ENCODE results near the gene CFLAR. TPM values are rescaled to one million over a fixed set of nuclear protein-coding genes. Genes with fewer than 3 reads are reported as not detected.

CFLAR gene
- total and polyA plus RNA-seq, 2 of the 13 experiments (the other 11 are each of a cell fraction or from before 2014, with no cell fraction given): 43.8 to 92.1 TPM

GRCh38 chr2:201137505-201138400 lies 21.8 kb downstream of the CFLAR start:
- H3K4me3 ChIP-seq (replicated peaks in 1 of 3; ENCODE audit: insufficient read depth in 1 of 3, low read depth in 2 of 3, low read length in 3 of 3): no peak overlapping the region
- no peak for TF ChIP-seq ZNF160 (CRISPR knock-in tag; IDR thresholded peaks at IDR 0.05)
- no peak for TF ChIP-seq MBD4 (IDR thresholded peaks at IDR 0.05; ENCODE audit: borderline replicate concordance, low read length)
- TF ChIP-seq POLR2G (IDR thresholded peaks at IDR 0.05; ENCODE audit: low read depth, low read length): peak; percentile 18; the same call in 1 of the 2 replicates
- no peak for TF ChIP-seq ZNF660 (CRISPR knock-in tag; IDR thresholded peaks at IDR 0.05; ENCODE audit: borderline replicate concordance, low read depth)
- peak; percentile 7; the same call in 1 of the 2 replicates for TF ChIP-seq ZNF687 (CRISPR knock-in tag; IDR thresholded peaks at IDR 0.05)
- no peak for TF ChIP-seq ZFP90 (CRISPR knock-in tag; IDR thresholded peaks at IDR 0.05; ENCODE audit: borderline replicate concordance)
- TF ChIP-seq ZNF367 (CRISPR knock-in tag; IDR thresholded peaks at IDR 0.05; ENCODE audit: borderline replicate concordance): no peak
- TF ChIP-seq NFRKB (IDR thresholded peaks at IDR 0.05): no peak
- peaks cover 37 to 62% of the 10 kb centered on the region in 2 experiments for H3K36me3 ChIP-seq (replicated peaks in 1 of 2; ENCODE audit: control insufficient read depth in 1 of 2, insufficient read depth in 2 of 2, low read length in 2 of 2)
- BruUV-seq (replicated peaks): no TSS peak
- no peak overlapping the region for H3K27ac ChIP-seq (ENCODE audit: extremely low read length, insufficient read depth, low read length)
- POLR2A ChIA-PET: interaction anchor here (1.2 kb wide), 1 partner anchor 10 kb away, joined by 3 read pairs; no protein-coding TSS in a partner anchor
- no peaks in the 10 kb centered on the region for H4K20me1 ChIP-seq (ENCODE audit: insufficient read depth, low read length)
- intact Hi-C loops (cut with micrococcal nuclease; ENCODE audit: unreplicated experiment) (no loop called here), in situ Hi-C loops (cut with HindIII; ENCODE audit: extremely low pct_ligation_motif_present, low pct_unique_long_range_greater_than_20kb) (no loop called here)
- peaks cover 11% of the 10 kb centered on the region for H3K79me2 ChIP-seq (ENCODE audit: insufficient read depth, low read length)
- H3K4me1 ChIP-seq (ENCODE audit: insufficient read depth, low read length): no peaks in the 10 kb centered on the region
- CTCF ChIA-PET (ENCODE audit: low intra/inter-chr PET ratio, low total read pairs): no interaction called here
- DNase-seq (ENCODE audit: low spot score) (no peak), FAIRE-seq (no peak), ATAC-seq (peak; percentile 39; the same call in 2 of the 3 replicates)
- H3K4me2 ChIP-seq (ENCODE audit: low read depth, low read length): no peak overlapping the region
- H3K27me3 ChIP-seq (ENCODE audit: control insufficient read depth in 1 of 2, insufficient read depth in 2 of 2, low read length in 2 of 2): no peaks in the 10 kb centered on the region
- no peak overlapping the region for H2AFZ ChIP-seq (ENCODE audit: low read length)
- WGBS (ENCODE audit: low lambda C conversion rate): 97% methylated on average over 28 of the region's 28 CpGs
- H3K9me3 ChIP-seq (ENCODE audit: low read length): no peaks in the 10 kb centered on the region
- no peak overlapping the region for H3K9ac ChIP-seq (ENCODE audit: insufficient read depth, low read depth, low read length)
